NCI-H748 (cell line): ENCODE measurements around the gene DUSP22.

ENCODE experiments used
- DNase-seq: peaks from one replicate; lab custom pipeline; 2025; ENCODE audit not compliant: unreplicated experiment; lab: John Stamatoyannopoulos, UW

DUSP22 gene

DNA sequence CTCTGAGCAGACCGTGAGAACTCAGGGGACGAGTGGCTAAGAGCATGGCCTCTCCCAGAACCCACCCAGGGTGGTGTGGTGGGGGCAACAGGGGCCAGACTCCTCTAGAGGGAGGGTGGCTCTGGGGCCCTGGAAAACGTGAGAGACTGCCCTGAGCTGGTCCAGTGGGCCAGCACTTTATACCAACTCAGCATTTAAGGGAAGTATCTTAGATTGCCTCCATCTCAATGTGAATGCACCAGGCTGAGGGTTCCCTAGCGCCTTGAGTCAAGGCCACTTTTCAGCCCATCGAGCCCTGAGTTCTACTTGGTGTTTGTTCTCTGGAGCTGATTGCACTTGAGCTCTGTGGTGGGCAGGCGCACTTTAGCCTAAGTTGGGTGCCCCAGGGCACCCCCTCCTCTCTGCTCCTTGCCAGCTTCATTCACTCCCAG lies 57.2 kb downstream of the DUSP22 start:
- no peak for DNase-seq

DNA sequence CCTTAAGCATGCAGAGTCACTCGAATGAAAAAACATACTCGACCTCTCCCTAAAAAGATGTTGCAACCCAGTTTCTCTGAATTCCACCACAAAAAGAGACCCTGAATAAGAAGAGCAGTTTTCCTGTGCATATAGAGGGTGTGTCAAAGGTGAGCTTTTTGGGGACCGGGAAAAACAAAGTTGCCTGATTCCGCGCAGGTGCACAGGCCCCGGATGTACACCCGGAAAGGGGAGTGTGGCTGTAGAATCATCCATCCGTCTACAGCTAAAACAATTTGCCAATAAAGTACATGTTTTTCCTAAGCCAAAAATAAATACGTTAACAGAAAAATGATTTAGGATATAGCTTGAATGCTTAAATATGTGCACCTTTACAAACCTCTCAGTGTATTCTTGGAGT lies 58.1 kb downstream of the DUSP22 start:
- no peak for DNase-seq

DNA sequence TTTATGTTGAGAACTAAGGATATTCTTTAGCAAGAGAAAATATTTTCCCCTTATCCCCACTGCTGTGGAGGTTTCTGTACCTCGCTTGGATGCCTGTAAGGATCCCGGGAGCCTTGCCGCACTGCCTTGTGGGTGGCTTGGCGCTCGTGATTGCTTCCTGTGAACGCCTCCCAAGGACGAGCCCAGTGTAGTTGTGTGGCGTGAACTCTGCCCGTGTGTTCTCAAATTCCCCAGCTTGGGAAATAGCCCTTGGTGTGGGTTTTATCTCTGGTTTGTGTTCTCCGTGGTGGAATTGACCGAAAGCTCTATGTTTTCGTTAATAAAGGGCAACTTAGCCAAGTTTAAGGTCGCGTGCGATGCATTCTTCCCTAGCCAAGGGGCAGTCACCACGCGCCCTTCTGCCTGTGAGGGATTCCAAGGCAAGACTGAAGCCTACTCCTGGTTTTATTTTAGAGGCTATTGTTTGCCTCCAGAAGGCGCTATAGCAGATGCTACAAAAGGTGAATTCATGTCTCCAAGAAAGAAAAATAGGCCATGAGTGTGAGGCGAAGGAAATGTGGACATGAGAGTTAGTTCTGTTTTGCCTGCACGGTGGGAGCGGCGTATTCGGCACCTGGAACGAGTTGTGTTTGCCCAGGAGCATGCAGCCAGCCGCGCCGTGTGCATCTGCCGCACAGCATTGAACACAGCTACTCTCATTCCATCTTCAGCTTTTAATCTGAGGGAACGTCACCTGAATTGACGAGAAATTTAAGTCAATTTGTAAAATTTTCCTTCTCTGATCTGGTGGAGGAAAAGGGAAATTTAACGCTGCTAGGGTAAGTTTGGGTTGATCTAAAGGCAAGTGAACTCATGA lies 59.0 kb downstream of the DUSP22 start:
- DNase-seq: no peak

DNA sequence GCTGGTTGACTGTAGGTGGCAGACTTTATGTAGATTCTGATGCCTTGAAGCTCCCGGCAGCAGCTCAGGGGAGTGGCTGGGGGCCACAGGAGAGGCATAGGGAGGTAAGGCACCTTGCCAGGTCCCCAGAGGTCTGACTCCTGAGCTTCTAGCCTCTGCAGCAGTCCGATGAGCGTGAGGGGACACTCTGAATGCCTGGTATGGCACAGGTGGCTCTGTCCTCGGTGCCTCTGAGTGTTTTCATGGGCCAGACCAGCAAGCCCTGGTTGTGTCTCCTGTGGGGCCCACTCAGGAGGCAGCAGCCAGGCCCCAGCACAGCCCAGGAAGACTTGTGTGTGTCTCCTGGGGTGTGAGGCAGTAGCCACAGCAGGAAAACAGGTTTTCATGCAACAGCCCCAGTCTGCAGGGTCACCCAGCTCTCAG lies 59.6 kb downstream of the DUSP22 start:
- DNase-seq: no peak

DNA sequence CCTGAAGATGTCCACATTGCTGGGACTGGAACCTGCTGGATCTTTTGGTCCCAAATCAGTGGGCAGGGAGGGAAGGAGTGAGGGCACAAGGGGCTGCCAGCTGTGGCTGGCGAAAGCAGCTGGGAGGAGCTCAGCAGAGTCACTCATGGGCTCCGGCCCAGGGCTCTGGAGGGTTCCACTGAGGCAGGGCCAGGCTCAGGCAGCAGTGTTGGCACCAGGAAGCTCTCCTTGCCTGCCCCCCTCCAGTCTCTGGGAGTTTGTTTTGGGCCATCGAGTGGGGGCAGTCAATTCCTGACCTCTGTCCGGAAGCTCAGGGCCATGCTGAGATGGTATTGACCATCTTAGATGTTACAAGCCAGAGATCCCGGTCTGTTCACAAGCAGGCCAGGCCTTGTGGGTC lies 60.2 kb downstream of the DUSP22 start:
- no peak for DNase-seq

DNA sequence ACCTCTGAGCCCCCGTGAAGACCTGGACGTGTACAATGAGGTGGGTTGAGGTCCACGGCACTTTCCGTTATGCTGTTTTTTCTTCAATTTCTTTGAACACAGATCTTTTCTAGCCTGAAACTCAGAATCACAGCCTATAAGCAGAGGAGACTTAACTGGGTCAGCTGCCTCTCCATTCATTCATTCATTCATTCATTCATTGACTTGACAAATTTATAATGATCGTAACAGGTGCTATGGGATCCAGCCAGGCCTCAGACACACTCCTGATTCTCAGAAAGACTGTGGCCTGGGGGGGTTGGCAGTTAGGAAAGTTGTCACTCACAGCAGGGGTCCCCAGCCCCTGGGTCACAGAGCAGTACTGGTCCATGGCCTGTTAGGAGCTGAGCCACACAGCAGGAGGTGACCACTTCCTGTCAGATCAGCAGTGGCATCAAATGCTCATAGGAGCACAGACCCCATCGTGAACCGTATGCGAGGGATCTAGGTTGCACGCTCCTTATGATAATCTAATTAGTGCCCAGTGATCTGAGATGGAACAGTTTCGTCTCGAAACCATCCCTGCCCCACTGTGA lies 60.7 kb downstream of the DUSP22 start:
- no peak for DNase-seq

DNA sequence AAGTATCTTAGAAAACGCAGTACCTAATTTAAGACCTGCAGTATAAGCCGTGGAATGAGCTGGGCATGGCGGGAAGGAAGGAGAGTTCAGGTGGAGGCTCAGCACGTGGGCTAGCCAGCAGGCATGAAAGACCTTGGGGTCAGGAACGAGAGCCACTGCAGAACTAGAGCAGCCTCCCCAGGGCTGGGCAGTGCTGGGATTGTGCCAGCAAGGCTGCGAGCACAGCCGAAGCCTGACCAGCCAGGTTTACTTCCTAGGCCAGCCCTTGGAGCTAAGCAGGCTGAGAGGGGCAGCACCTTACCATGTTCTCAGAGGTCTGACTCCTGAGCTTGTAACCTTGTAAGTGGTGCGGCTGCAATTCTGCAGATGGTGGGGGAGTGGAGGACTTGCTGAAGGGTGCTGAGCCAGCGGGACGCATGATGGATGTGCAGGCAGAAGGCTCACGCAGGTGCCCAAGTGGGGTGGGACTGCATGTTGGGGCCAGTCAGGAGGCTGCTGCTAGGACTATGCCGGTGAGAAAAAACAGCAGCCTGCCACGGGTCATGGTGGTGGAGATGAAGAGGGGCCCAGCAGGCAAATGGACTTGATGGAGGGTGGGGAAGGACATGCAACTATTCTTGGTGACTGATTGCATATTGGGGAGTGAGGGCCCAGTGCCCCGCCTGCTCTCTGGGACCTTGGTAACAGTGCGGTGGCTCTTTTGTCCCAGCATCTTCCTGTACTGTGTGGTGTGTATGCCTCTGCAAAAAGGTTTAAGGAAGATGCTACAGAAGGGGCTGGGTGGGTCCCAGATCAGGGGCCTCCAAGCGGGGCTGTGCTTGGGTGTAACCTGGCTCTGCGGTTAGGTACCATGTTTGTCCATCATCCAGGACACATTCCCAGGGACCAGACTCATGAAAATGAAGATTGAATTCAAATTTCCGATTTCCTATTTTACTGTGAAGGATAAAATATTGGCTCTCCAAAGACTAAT lies 61.6 kb downstream of the DUSP22 start:
- no peak for DNase-seq

DNA sequence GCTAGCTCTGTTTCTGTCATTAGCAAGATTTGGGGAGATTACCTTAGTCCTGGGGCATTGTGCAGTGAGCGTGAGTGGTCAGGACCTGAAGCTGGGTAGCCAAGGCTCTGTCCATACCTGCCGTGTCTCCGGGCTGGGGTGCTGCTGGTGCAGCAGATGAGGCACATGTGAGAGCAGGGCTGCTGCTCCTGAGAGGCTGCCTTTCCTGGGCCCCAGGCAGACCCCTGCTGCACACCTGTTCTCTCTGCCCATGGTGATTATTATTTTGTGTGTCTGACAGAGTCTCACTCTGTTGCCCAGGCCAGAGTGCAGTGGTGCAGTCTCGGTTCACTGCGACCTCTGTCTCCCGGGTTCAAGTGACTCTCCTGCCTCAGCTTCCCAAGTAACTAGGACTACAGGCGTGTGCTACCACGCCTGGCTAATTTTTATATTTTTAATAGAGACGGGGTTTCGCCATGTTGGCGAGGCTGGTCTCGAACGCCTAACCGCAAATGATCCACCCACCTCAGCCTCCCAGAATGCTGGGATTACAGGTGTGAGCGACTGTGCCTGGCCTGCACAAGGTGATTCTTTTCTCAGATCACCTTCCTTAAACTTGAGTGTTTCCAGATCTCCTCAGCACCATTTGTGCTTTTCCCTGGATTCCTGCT lies 62.5 kb downstream of the DUSP22 start:
- no peak for DNase-seq

DNA sequence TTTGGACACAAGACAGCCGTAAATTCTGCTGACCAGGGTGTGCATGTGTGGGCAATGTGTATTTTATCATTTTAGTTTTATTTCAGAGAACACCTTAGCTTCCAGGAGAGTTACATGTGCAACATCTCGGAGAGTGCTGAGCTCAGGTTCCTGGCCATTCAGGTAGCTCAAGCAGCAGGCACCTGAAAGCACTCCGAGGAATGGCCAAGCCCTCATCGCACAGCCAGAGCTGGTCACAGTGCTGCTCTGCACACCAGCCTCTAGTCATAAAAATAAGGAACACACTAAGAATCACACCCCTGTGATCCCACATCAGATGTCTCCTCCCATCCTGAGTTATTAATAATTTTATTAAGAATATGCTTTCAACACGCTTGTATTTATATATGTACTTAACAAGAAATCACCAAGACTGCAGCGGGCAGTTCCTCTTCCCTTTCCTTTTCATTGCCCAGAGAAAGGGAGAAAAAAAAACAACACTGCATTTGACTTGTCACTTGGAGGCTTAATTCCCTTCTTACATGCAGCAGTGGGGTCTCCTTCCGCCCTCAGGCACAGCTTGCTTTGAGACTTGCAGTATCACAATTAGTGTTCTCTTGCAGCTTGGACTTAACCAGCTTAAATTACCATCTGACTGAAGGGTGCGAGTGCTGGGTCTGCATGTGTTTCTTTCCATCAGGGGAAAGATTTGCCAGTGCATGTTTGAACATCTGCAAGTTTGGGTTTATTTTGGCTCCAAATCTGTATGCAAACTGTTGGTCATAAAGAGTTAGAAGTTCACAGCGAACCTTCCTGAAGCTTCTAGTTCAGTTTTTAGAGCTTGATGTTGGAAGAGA lies 63.3 kb downstream of the DUSP22 start:
- no peak for DNase-seq

DNA sequence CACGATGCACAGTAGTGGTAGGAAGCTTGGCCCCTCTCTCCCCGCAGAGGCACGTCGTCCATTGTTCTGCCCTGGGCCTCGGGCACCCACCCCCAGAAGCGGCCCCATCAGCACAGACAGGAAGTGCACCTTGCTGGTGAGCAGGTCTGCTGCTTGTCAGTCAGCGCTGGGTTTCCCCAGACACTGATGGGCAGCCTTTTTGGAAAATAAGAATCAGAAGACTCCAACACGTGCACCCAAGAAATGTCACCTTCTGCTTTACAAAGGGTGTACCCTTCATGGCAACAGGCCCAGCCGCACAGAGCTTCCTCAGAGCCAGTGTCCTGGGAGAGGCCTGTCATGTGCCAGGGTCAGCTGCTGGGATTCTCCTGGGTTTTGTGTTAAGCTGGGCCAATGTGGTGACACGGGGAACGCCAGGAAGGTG lies 64.6 kb downstream of the DUSP22 start:
- DNase-seq: no peak

DNA sequence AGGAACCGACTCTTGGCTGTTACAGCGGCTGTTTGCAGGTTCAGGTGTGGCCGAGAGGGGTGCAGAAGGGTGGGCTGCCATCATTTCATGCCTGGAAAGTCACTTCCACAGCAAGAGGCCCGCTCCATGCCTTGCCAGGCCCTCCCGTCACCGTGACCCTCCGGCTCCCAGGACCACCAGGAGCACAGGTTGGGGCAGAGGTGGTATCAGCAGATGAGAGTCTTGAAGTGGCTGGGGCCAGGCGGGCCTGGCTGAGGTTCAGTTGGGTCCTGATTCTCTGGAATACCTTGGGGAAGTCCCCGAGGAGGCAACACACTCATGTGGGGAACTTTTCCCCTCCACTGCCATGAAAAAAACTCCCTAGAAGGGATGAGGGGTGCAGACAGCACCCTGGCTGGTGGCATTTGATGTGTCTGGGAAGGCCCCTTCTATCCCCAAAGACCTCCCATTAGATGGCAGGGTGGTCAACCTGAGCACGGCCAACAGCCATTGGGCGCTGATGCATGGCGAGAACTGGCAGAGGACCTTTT lies 65.0 kb downstream of the DUSP22 start:
- no peak for DNase-seq

DNA sequence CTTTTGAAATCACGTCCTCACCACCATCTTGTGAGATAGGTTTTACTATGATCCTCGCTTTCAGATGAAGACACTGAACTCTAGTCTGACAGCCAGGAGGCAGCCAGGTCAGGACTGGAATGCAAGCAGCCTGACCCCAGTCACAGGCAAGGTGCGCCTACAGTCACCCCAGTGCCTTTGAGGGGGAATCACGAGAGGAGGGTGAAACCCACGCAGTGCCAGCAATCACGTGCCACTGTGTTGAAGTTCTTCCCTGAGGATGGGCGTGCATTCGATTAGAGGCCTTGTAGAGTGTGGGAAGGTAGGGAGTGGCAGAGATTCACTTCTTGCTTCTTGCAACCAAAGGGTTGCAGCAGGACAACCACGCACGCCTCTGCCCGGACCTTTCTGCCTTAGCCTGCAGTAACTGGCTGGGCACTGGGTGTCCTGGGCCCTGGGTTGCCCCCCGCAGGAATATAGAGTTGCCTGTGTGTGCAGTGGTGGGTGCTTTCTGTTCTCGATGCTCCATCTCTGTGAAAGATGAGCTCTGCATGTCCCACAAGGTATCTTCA lies 65.6 kb downstream of the DUSP22 start:
- DNase-seq: no peak

DNA sequence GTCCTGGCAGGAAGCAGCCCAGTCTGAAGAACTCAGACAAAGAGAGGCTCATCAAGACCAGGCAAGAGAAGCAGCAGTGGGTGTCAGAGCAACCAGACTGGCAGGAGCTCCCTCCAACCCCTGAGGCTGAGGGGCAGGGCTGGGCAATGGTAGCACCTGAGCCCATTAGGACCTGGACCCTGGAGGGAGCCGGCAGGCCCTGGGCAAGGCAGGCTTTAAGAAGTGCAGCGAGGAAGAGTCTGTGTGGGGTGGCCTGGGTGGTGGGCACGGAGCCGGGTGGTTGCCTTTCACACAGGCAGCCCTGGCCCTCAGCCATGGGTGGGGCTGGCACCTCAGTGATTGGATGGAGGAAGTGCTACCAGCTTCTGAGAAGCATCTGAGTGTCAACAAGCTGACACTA lies 66.1 kb downstream of the DUSP22 start:
- no peak for DNase-seq

DNA sequence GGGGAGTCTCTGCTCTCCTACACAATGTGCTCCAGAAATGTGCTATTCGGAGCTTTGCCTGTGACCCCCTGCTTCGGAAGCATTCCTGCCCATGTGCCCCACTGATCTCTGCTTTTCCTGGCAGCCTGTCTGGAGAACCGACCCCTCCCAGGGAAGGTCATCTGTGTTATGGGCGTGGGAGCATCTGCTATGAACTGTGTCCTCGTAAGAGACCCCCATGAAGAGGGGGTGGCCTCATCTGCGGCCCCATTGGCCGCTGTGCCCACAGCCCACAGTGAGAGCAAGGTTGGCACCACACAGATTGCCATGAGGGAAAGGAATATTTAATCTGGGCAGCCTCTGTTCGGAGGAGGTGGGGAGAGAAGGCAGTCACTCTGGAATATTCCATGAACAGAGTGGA lies 66.6 kb downstream of the DUSP22 start:
- DNase-seq: no peak

DNA sequence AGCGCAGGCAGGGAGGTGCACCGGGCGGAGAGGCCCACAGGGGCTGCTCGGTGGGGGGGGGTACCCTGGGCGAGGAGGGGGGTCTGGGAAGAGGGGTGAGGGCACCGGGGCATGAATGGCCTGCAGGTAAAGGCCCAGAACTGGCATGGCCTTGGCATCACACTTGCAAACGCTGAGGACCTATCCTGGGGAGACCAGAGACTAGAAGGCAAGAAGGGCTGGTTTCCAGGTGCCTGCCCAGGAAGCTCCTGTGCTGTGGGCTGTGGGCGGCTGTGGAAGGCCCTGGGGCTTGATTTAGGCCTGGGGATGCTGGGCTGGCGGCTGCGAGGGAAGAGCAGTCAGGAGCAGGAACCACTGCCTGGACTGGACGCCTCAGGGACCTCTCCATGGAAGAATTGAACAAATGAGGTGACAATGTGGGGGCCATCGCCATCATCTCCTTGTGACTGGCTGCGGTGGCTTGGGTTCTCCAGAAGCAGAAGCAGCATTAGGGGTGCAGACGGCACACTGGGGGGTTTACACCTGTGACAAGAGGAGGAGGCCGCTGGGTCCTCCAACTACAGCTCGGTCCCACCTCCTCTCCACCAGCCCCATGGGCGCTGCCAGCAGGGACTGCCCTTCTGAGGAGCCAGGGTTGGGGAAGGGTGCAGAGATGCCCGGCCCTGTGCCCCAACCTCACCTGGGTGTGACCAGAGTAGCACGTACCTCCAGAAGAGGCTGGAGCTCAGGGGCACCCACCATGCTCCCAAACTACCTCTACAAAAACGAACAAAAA lies 67.2 kb downstream of the DUSP22 start:
- DNase-seq: no peak

DNA sequence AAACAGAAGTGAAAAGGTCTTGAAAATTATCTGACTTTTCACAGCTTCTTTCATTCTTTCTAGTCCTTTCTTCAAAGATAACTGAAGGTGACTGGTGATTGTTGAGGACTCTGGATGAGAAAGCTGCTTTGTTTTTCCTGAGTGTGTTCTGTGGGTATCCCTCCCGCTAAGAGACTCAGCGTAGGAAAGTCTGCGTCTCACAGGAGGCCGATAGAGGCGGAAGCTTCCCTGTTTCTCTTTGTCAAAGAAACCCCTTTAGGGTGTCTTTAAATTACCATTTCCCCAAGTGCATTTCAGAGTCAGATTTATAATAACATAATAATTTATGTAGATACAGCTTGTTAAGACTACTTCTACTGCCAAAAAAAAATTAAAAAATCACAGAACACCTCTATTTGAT lies 68.1 kb downstream of the DUSP22 start:
- no peak for DNase-seq

DNA sequence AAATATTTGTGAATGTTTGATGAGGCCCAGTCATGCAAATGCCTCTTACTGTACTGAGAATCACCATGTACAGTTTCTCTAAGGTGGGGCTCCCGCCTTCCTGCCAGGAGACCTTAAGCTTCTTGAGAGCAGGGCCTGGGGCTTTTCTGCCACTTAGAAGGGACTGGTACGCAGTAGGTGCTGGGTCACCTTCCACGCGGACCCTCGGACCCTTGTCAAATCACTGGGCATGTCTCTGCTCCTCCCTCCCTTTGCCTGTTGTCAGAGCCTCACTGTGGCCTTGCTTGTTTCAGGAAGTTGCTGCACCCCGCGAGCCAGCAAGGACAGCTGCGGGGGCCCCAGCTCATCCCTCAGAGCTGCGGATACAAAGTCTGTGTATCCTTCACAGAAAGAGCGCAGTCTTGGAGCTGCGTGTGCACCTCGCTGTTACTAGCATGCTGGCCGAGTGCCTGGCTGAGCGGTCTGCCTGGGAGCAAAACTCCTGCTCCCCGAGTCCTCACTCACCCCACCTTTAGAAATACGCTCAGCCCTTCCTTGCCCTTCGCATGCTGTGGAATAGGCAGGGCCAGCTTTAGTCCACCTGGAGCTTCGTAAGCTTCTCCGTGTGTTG lies 68.6 kb downstream of the DUSP22 start:
- DNase-seq: no peak

DNA sequence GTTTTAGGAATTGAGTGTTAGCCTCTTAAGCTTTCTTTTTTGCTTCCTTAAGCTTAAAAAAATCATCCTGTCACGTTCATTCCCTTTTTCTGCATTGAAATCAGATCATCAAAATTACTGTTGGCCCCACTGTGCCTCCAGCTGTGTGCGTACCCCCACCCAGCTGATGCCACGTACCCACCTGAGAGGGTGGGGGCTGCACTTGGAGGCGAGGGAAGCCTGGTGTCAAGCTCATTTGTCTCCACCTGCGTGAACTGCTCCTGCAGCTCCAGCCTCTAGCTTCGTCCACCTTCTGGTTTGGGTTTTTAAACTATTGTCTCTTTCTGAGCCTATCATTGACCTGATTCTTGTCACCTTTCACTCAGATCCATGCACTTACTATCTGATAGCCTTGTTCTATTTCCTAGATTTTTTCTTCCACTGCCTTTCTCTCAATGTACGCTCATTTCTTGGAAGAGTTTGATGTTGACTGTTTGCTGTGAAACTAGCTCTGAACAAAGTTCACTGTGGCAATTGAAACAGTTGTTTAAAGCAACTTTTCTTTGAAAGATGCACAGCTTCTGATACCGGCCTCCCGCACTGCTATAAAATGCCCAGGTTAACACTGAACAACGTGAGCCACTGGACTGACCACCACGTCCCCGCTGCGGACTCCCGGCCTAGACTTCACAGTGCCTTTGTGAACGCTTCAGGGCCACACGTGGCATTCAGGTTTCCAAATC lies 69.3 kb downstream of the DUSP22 start:
- no peak for DNase-seq
